ENCODE measurements around the gene AP2A1.

AP2A1 gene

GRCh38 chr19:49749055-49749716 is 17.6 kb upstream of the AP2A1 start:
- H3K18ac ChIP-seq (ENCODE audit: low read length), result no peak overlapping the region
- H4K8ac ChIP-seq (ENCODE audit: low read depth, low read length), result no peak overlapping the region
- no peaks in the 10 kb centered on the region for H3K79me2 ChIP-seq (ENCODE audit: control insufficient read depth, insufficient read depth, low read length, poor library complexity)
- H3K36me3 ChIP-seq (ENCODE audit: control insufficient read depth in 1 of 2, insufficient read depth in 2 of 2, low read length in 2 of 2), result no peaks in the 10 kb centered on the region
- H2BK12ac ChIP-seq (ENCODE audit: low read length), result no peak overlapping the region
- no peak overlapping the region for H3K23ac ChIP-seq (ENCODE audit: low read length)
- no CpG with 5 or more reads among the region's 6 CpGs for WGBS (ENCODE audit: extremely low coverage, insufficient coverage, insufficient read length)
- H3K9ac ChIP-seq (ENCODE audit: low read length), result no peak overlapping the region
- peak in 1 of 2 donors; percentile 29 for DNase-seq
- no peak overlapping the region for H2BK120ac ChIP-seq (ENCODE audit: insufficient read depth, low read length, poor library complexity)
- H2BK5ac ChIP-seq (ENCODE audit: low read depth, low read length, poor library complexity), result no peak overlapping the region
- H3K14ac ChIP-seq (ENCODE audit: low read length), result no peak overlapping the region
- H3K27ac ChIP-seq (ENCODE audit: low read depth, low read length), result no peak overlapping the region
- H3K4me2 ChIP-seq (ENCODE audit: low read length), result no peak overlapping the region
- no peaks in the 10 kb centered on the region for H3K4me1 ChIP-seq (ENCODE audit: control insufficient read depth in 1 of 2, insufficient read depth in 2 of 2, low read length in 2 of 2)
- no peaks in the 10 kb centered on the region for H3K27me3 ChIP-seq (ENCODE audit: insufficient read depth, low read length)
- no peaks in the 10 kb centered on the region for H3K79me1 ChIP-seq (ENCODE audit: low read length)
- H3K4ac ChIP-seq (ENCODE audit: low read depth, low read length), result no peak overlapping the region
- H2AFZ ChIP-seq (ENCODE audit: insufficient read depth, low read length, poor library complexity), result no peak overlapping the region
- H3K9me3 ChIP-seq (ENCODE audit: insufficient read depth, low read depth, low read length), result peaks cover 11% of the 10 kb centered on the region
- H4K91ac ChIP-seq (ENCODE audit: low read depth, low read length), result no peak overlapping the region
- H4K12ac ChIP-seq (ENCODE audit: low read depth, low read length), result no peak overlapping the region
- H3K4me3 ChIP-seq (ENCODE audit: low read depth, low read length), result no peak overlapping the region
- no peak overlapping the region for H2AK5ac ChIP-seq (ENCODE audit: low read length)

DNA sequence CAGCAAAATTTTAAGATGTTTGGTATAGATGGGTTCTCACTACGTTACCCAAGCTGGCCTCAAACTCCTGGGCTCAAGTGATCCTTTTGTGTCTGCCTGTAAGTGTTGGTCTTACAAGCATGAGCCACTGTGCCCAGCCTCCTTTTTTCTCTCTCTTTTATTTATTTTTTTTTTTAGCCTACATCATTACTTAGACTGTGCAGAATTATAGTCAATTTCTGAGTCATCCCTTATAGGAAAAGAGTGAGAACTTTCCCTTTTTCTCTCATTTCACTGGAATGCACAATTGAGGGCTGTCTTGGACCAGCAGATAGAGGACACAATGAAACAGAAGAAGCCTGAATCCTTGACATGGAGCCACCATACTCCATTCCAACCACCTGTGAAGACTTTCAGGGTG is 17.0 kb upstream of the AP2A1 start:
- no peaks in the 10 kb centered on the region for H3K27me3 ChIP-seq (ENCODE audit: insufficient read depth, low read length)
- no CpG with 5 or more reads among the region's 1 CpG for WGBS (ENCODE audit: extremely low coverage, insufficient coverage, insufficient read length)
- H2AFZ ChIP-seq (ENCODE audit: insufficient read depth, low read length, poor library complexity), result no peak overlapping the region
- DNase-seq, result no peak
- H4K91ac ChIP-seq (ENCODE audit: low read depth, low read length), result no peak overlapping the region
- no peak overlapping the region for H3K4me3 ChIP-seq (ENCODE audit: low read depth, low read length)
- no peak overlapping the region for H2BK5ac ChIP-seq (ENCODE audit: low read depth, low read length, poor library complexity)
- no peak overlapping the region for H3K4me2 ChIP-seq (ENCODE audit: low read length)
- H2BK12ac ChIP-seq (ENCODE audit: low read length), result no peak overlapping the region
- no peak overlapping the region for H3K23ac ChIP-seq (ENCODE audit: low read length)
- no peak overlapping the region for H3K4ac ChIP-seq (ENCODE audit: low read depth, low read length)
- no peaks in the 10 kb centered on the region for H3K79me1 ChIP-seq (ENCODE audit: low read length)
- no peak overlapping the region for H3K9ac ChIP-seq (ENCODE audit: low read length)
- no peak overlapping the region for H4K8ac ChIP-seq (ENCODE audit: low read depth, low read length)
- H3K79me2 ChIP-seq (ENCODE audit: control insufficient read depth, insufficient read depth, low read length, poor library complexity), result no peaks in the 10 kb centered on the region
- peaks cover 12% of the 10 kb centered on the region for H3K9me3 ChIP-seq (ENCODE audit: insufficient read depth, low read depth, low read length)
- no peaks in the 10 kb centered on the region for H3K4me1 ChIP-seq (ENCODE audit: control insufficient read depth in 1 of 2, insufficient read depth in 2 of 2, low read length in 2 of 2)
- H2BK120ac ChIP-seq (ENCODE audit: insufficient read depth, low read length, poor library complexity), result no peak overlapping the region
- H3K27ac ChIP-seq (ENCODE audit: low read depth, low read length), result no peak overlapping the region
- no peak overlapping the region for H4K12ac ChIP-seq (ENCODE audit: low read depth, low read length)
- no peaks in the 10 kb centered on the region for H3K36me3 ChIP-seq (ENCODE audit: control insufficient read depth in 1 of 2, insufficient read depth in 2 of 2, low read length in 2 of 2)
- no peak overlapping the region for H3K14ac ChIP-seq (ENCODE audit: low read length)
- no peak overlapping the region for H2AK5ac ChIP-seq (ENCODE audit: low read length)
- H3K18ac ChIP-seq (ENCODE audit: low read length), result no peak overlapping the region

GRCh38 chr19:49752701-49753100 is 14.1 kb upstream of the AP2A1 start:
- Histone ChIP-seq H2BK5ac (ENCODE audit: low read depth, low read length, poor library complexity) (no peak overlapping the region), H3K4ac (ENCODE audit: low read depth, low read length) (no peak overlapping the region), H2BK120ac (ENCODE audit: insufficient read depth, low read length, poor library complexity) (no peak overlapping the region), H3K4me2 (ENCODE audit: low read length) (no peak overlapping the region), H4K8ac (ENCODE audit: low read depth, low read length) (no peak overlapping the region), H3K18ac (ENCODE audit: low read length) (no peak overlapping the region), H3K36me3 (ENCODE audit: control insufficient read depth in 1 of 2, insufficient read depth in 2 of 2, low read length in 2 of 2) (peaks cover 0 to 3% of the 10 kb centered on the region in 2 experiments), H3K9me3 (ENCODE audit: insufficient read depth, low read depth, low read length) (peaks cover 5% of the 10 kb centered on the region), H3K9ac (ENCODE audit: low read length) (no peak overlapping the region), H2BK12ac (ENCODE audit: low read length) (no peak overlapping the region), H2AK5ac (ENCODE audit: low read length) (no peak overlapping the region), H3K4me1 (ENCODE audit: control insufficient read depth in 1 of 2, insufficient read depth in 2 of 2, low read length in 2 of 2) (peaks cover 2 to 3% of the 10 kb centered on the region in 2 experiments), H3K79me1 (ENCODE audit: low read length) (no peaks in the 10 kb centered on the region), H3K14ac (ENCODE audit: low read length) (no peak overlapping the region), H3K27me3 (ENCODE audit: insufficient read depth, low read length) (no peaks in the 10 kb centered on the region), H3K23ac (ENCODE audit: low read length) (no peak overlapping the region), H3K27ac (ENCODE audit: low read depth, low read length) (no peak overlapping the region), H2AFZ (ENCODE audit: insufficient read depth, low read length, poor library complexity) (no peak overlapping the region), H4K91ac (ENCODE audit: low read depth, low read length) (no peak overlapping the region), H3K4me3 (ENCODE audit: low read depth, low read length) (no peak overlapping the region), H4K12ac (ENCODE audit: low read depth, low read length) (no peak overlapping the region), H3K79me2 (ENCODE audit: control insufficient read depth, insufficient read depth, low read length, poor library complexity) (no peaks in the 10 kb centered on the region)
- WGBS (ENCODE audit: extremely low coverage, insufficient coverage, insufficient read length), result no CpG with 5 or more reads among the region's 1 CpG
- DNase-seq, result no peak

- Histone ChIP-seq H3K9ac (ENCODE audit: low read length) (no peak overlapping the region), H3K23ac (ENCODE audit: low read length) (no peak overlapping the region), H3K27me3 (ENCODE audit: insufficient read depth, low read length) (no peaks in the 10 kb centered on the region), H3K4ac (ENCODE audit: low read depth, low read length) (no peak overlapping the region), H3K14ac (ENCODE audit: low read length) (no peak overlapping the region), H3K27ac (ENCODE audit: low read depth, low read length) (no peak overlapping the region), H3K4me2 (ENCODE audit: low read length) (no peak overlapping the region), H4K8ac (ENCODE audit: low read depth, low read length) (no peak overlapping the region), H2BK120ac (ENCODE audit: insufficient read depth, low read length, poor library complexity) (no peak overlapping the region), H3K79me2 (ENCODE audit: control insufficient read depth, insufficient read depth, low read length, poor library complexity) (peaks cover 2% of the 10 kb centered on the region), H2BK12ac (ENCODE audit: low read length) (no peak overlapping the region), H3K18ac (ENCODE audit: low read length) (no peak overlapping the region), H2BK5ac (ENCODE audit: low read depth, low read length, poor library complexity) (no peak overlapping the region), H4K12ac (ENCODE audit: low read depth, low read length) (no peak overlapping the region), H3K4me3 (ENCODE audit: low read depth, low read length) (no peak overlapping the region), H2AFZ (ENCODE audit: insufficient read depth, low read length, poor library complexity) (no peak overlapping the region), H3K9me3 (ENCODE audit: insufficient read depth, low read depth, low read length) (peaks cover 5% of the 10 kb centered on the region), H3K79me1 (ENCODE audit: low read length) (peaks cover 4% of the 10 kb centered on the region), H3K4me1 (ENCODE audit: control insufficient read depth in 1 of 2, insufficient read depth in 2 of 2, low read length in 2 of 2) (peaks cover 9 to 11% of the 10 kb centered on the region in 2 experiments), H2AK5ac (ENCODE audit: low read length) (no peak overlapping the region), H3K36me3 (ENCODE audit: control insufficient read depth in 1 of 2, insufficient read depth in 2 of 2, low read length in 2 of 2) (peaks cover 0 to 3% of the 10 kb centered on the region in 2 experiments), H4K91ac (ENCODE audit: low read depth, low read length) (no peak overlapping the region)
- no peak for DNase-seq
- no CpG with 5 or more reads among the region's 3 CpGs for WGBS (ENCODE audit: extremely low coverage, insufficient coverage, insufficient read length)
These were observed 10.8 kb upstream of the AP2A1 start for GRCh38 chr19:49755956-49756355.
